HG03196 (cell line): ENCODE data around the gene CLSTN1.
A peak's percentile ranks its signal among the peaks of the same experiment; 100 is the strongest.

Source experiments
- ATAC-seq: cut with Tn5 transposase; IDR thresholded peaks from one replicate; pipeline ENCODE4 v1.9.1; 2021; ENCODE audit not compliant: unreplicated experiment

Gene CLSTN1

GRCh38 chr1:9688599-9688998, 135.2 kb downstream of the CLSTN1 start:
- no peak for ATAC-seq

GRCh38 chr1:9687874-9688582, 135.7 kb downstream of the CLSTN1 start:
- ATAC-seq, result no peak

GRCh38 chr1:9687120-9687873, 136.5 kb downstream of the CLSTN1 start:
- peak; percentile 35 for ATAC-seq

GRCh38 chr1:9684801-9685200, 139.0 kb downstream of the CLSTN1 start:
- no peak for ATAC-seq

- no peak for ATAC-seq
Observed at GRCh38 chr1:9680828-9681227, 142.9 kb downstream of the CLSTN1 start.

- no peak for ATAC-seq
Observed at GRCh38 chr1:9680091-9680490, 143.7 kb downstream of the CLSTN1 start.
